Neural progenitor cell (in vitro differentiated cells): ENCODE data around the gene GMDS. TPM values are rescaled to one million over a fixed set of nuclear protein-coding genes. Genes with fewer than 3 reads are reported as not detected.

ENCODE experiments used
- DNase-seq: peaks from one replicate; pipeline ENCODE4 v3.0.0-alpha.2; 2016; ENCODE audit warnings: low spot score
- H2AFZ ChIP-seq: fragments of 200-600 bp; sonication (generic); replicated peaks from 2 replicates; pipeline ENCODE4 v1.6.1; 2016; ENCODE audit warnings: antibody characterized with exemption
- H3F3A ChIP-seq: fragments of 200-600 bp; sonication (generic); 2 replicates; pipeline ENCODE4 v1.6.1; 2016; ENCODE audit warnings: antibody characterized with exemption, low read depth
- H3K27ac ChIP-seq: fragments of 200-600 bp; sonication (generic); 2 replicates; pipeline ENCODE4 v1.5.1; 2016; ENCODE audit warnings: mild to moderate bottlenecking
- H3K27me3 ChIP-seq: fragments of 200-600 bp; sonication (generic); 2 replicates; pipeline ENCODE4 v1.6.1; 2016; ENCODE audit warnings: mild to moderate bottlenecking, moderate library complexity
- H3K36me3 ChIP-seq: fragments of 200-600 bp; sonication (generic); 2 replicates; pipeline ENCODE4 v1.5.1; 2016
- H3K4me1 ChIP-seq: fragments of 200-600 bp; sonication (generic); 2 replicates; pipeline ENCODE4 v1.6.1; 2016; ENCODE audit warnings: mixed run types
- H3K4me2 ChIP-seq: fragments of 200-600 bp; sonication (generic); 2 replicates; pipeline ENCODE4 v1.6.1; 2016
- H3K4me3 ChIP-seq: fragments of 200-600 bp; sonication (generic); 2 replicates; pipeline ENCODE4 v1.5.1; 2016
- H3K79me2 ChIP-seq: fragments of 200-600 bp; sonication (generic); 2 replicates; pipeline ENCODE4 v1.6.1; 2016; ENCODE audit warnings: low read depth
- H3K9ac ChIP-seq: fragments of 200-600 bp; sonication (generic); 2 replicates; pipeline ENCODE4 v1.6.1; 2016
- H3K9me3 ChIP-seq: fragments of 200-600 bp; sonication (generic); 2 replicates; pipeline ENCODE4 v1.5.1; 2016; ENCODE audit warnings: low read depth
- H4K20me1 ChIP-seq: fragments of 200-600 bp; sonication (generic); 2 replicates; pipeline ENCODE4 v1.6.1; 2016; ENCODE audit warnings: low read depth
- H3K27ac Mint-ChIP-seq: 3 replicates; pipeline ENCODE4 v1.8.0; 2021; ENCODE audit warnings: mixed read lengths
- H3K27me3 Mint-ChIP-seq: 2 replicates; pipeline ENCODE4 v1.8.0; 2022; ENCODE audit warnings: low read depth, mild to moderate bottlenecking, inconsistent platforms, moderate library complexity, mixed read lengths; ENCODE audit not compliant: insufficient read depth
- H3K36me3 Mint-ChIP-seq: 3 replicates; pipeline ENCODE4 v1.8.0; 2021; ENCODE audit warnings: mixed read lengths
- H3K4me1 Mint-ChIP-seq: 3 replicates; pipeline ENCODE4 v1.8.0; 2021; ENCODE audit warnings: mixed read lengths
- H3K4me3 Mint-ChIP-seq: 3 replicates; pipeline ENCODE4 v1.8.0; 2021; ENCODE audit warnings: mild to moderate bottlenecking, moderate library complexity, mixed read lengths
- H3K9me3 Mint-ChIP-seq: 3 replicates; pipeline ENCODE4 v1.8.0; 2020; ENCODE audit warnings: mixed read lengths
- EZH2 ChIP-seq: fragments of 200-600 bp; sonication (generic); IDR thresholded peaks from 2 replicates; pipeline ENCODE4 v1.6.1; 2017; ENCODE audit warnings: antibody characterized with exemption, mild to moderate bottlenecking, moderate library complexity
- EZH2phosphoT487 ChIP-seq: fragments of 200-600 bp; sonication (generic); IDR thresholded peaks from 2 replicates; pipeline ENCODE4 v1.6.1; 2017; ENCODE audit warnings: antibody characterized with exemption
- total RNA-seq: library from RNA; depleted of rRNA; stranded (reverse); fragments of >200 nt; gene quantifications from 2 replicates; pipeline ENCODE4 v1.2.3, GENCODE V29; 2015; ENCODE audit warnings: low replicate concordance
- TF ChIP-seq, protein P1 (sequence below): fragments of 200-600 bp; sonication (generic); IDR thresholded peaks from 2 replicates; pipeline ENCODE4 v1.5.1; 2017; ENCODE audit warnings: antibody characterized with exemption, mild to moderate bottlenecking

Gene GMDS
- total RNA-seq, 1 donor from 2014 or later: 22.6 TPM

DNA sequence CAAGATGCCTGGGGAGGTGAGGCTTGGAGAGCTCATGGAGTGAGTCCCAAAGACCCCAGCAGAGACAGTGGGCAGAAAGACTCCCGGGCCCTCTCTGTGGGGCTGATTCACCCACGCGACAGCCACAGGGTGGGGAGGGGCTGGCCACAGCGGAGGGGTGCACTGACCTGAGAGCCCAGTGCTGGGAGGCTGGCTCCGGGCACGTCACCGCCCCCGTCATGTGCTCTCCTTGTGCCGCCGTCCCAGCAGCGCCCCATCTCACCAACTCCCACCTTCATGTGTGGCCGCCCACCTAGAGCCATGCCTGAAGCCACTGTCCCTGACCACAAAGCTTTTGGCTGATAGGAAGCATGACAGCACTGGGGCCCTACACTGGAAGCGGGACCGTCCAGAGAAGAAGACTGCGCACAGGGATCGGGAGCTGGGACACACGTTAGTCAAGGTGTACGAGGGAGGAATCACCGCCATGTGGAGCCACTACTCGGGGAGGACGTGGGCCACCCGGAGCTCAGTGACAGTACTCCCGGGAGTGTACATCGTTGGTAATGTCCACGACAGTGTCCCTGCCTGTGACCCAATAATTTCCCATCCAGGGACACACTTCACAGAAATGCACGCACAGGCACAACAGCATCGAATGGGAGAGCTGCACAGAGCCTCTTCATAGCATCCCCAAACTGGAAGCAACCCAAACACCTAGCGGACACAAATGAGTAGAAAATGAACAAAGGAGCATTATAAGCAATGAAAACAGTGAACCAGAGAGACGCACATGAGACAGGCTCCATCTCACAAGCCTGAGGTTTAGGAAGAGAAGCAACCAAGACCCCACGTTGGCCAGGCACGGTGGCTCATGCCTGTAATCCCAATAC lies 664.0 kb downstream of the GMDS start:
- no peak for DNase-seq

GRCh38 chr6:1580585-1580984 lies 664.8 kb downstream of the GMDS start:
- H3K79me2 ChIP-seq: no peaks in the 10 kb centered on the region
- no peak overlapping the region for H3K4me3 Mint-ChIP-seq
- H3K27me3 Mint-ChIP-seq: peaks cover 2% of the 10 kb centered on the region
- no peak for DNase-seq
- TF ChIP-seq, protein P1, sequence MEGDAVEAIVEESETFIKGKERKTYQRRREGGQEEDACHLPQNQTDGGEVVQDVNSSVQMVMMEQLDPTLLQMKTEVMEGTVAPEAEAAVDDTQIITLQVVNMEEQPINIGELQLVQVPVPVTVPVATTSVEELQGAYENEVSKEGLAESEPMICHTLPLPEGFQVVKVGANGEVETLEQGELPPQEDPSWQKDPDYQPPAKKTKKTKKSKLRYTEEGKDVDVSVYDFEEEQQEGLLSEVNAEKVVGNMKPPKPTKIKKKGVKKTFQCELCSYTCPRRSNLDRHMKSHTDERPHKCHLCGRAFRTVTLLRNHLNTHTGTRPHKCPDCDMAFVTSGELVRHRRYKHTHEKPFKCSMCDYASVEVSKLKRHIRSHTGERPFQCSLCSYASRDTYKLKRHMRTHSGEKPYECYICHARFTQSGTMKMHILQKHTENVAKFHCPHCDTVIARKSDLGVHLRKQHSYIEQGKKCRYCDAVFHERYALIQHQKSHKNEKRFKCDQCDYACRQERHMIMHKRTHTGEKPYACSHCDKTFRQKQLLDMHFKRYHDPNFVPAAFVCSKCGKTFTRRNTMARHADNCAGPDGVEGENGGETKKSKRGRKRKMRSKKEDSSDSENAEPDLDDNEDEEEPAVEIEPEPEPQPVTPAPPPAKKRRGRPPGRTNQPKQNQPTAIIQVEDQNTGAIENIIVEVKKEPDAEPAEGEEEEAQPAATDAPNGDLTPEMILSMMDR: no peak
- no peak for TF ChIP-seq EZH2phosphoT487
- no peak for TF ChIP-seq EZH2
- no peak overlapping the region for H3K4me3 ChIP-seq
- no peaks in the 10 kb centered on the region for H3K9me3 ChIP-seq
- no peaks in the 10 kb centered on the region for H3K27me3 ChIP-seq
- H3K27ac ChIP-seq: no peak overlapping the region
- H3K27ac Mint-ChIP-seq: no peak overlapping the region
- no peaks in the 10 kb centered on the region for H4K20me1 ChIP-seq
- H3K4me1 ChIP-seq: peaks cover 3% of the 10 kb centered on the region
- no peaks in the 10 kb centered on the region for H3K36me3 ChIP-seq
- peaks cover 4% of the 10 kb centered on the region for H3K36me3 Mint-ChIP-seq
- H2AFZ ChIP-seq: no peak overlapping the region
- peaks cover 26% of the 10 kb centered on the region for H3K4me1 Mint-ChIP-seq
- H3K4me2 ChIP-seq: no peak overlapping the region
- H3F3A ChIP-seq: no peaks in the 10 kb centered on the region
- H3K9ac ChIP-seq: no peak overlapping the region
- H3K9me3 Mint-ChIP-seq: peaks cover 8% of the 10 kb centered on the region

More for the DNA sequence above, 664.0 kb downstream of the GMDS start:
- Histone ChIP-seq H3K4me2 (no peak overlapping the region), H3K36me3 (no peaks in the 10 kb centered on the region), H3F3A (no peaks in the 10 kb centered on the region), H3K4me1 (no peaks in the 10 kb centered on the region), H3K27me3 (no peaks in the 10 kb centered on the region), H2AFZ (no peak overlapping the region), H3K4me3 (no peak overlapping the region), H3K79me2 (no peaks in the 10 kb centered on the region), H3K27ac (no peak overlapping the region), H3K9ac (no peak overlapping the region), H4K20me1 (no peaks in the 10 kb centered on the region), H3K9me3 (no peaks in the 10 kb centered on the region)
- Mint-ChIP-seq H3K9me3 (peaks cover 8% of the 10 kb centered on the region), H3K36me3 (peaks cover 4% of the 10 kb centered on the region), H3K27ac (peak overlapping the region; percentile 36), H3K4me1 (peaks cover 19% of the 10 kb centered on the region), H3K27me3 (no peaks in the 10 kb centered on the region), H3K4me3 (peak overlapping the region; percentile 2)
- TF ChIP-seq EZH2phosphoT487 (no peak), EZH2 (no peak)
- TF ChIP-seq, protein P1: no peak

GRCh38 chr6:1580109-1580508 lies 665.3 kb downstream of the GMDS start:
- Mint-ChIP-seq H3K27ac (no peak overlapping the region), H3K4me3 (no peak overlapping the region), H3K27me3 (peaks cover 4% of the 10 kb centered on the region), H3K4me1 (peaks cover 31% of the 10 kb centered on the region), H3K36me3 (peaks cover 4% of the 10 kb centered on the region), H3K9me3 (peaks cover 8% of the 10 kb centered on the region)
- Histone ChIP-seq H3K79me2 (no peaks in the 10 kb centered on the region), H3K27me3 (no peaks in the 10 kb centered on the region), H2AFZ (no peak overlapping the region), H3F3A (no peaks in the 10 kb centered on the region), H3K9me3 (no peaks in the 10 kb centered on the region), H3K4me1 (peaks cover 6% of the 10 kb centered on the region), H4K20me1 (no peaks in the 10 kb centered on the region), H3K36me3 (no peaks in the 10 kb centered on the region), H3K9ac (no peak overlapping the region), H3K27ac (no peak overlapping the region), H3K4me3 (no peak overlapping the region), H3K4me2 (no peak overlapping the region)
- DNase-seq: no peak
- TF ChIP-seq, protein P1: no peak
- TF ChIP-seq EZH2 (no peak), EZH2phosphoT487 (no peak)
